Stromal cell of bone marrow (primary cell): Measurements from ENCODE around the gene AKNA.

Experiments
- DNase-seq: peaks from one replicate; pipeline ENCODE4 v3.0.0-alpha.2; 2012; ENCODE audit warnings: low read depth

The AKNA gene

GRCh38 chr9:114395334-114395617, 7.5 kb upstream of the AKNA start:
- DNase-seq: no peak

DNA sequence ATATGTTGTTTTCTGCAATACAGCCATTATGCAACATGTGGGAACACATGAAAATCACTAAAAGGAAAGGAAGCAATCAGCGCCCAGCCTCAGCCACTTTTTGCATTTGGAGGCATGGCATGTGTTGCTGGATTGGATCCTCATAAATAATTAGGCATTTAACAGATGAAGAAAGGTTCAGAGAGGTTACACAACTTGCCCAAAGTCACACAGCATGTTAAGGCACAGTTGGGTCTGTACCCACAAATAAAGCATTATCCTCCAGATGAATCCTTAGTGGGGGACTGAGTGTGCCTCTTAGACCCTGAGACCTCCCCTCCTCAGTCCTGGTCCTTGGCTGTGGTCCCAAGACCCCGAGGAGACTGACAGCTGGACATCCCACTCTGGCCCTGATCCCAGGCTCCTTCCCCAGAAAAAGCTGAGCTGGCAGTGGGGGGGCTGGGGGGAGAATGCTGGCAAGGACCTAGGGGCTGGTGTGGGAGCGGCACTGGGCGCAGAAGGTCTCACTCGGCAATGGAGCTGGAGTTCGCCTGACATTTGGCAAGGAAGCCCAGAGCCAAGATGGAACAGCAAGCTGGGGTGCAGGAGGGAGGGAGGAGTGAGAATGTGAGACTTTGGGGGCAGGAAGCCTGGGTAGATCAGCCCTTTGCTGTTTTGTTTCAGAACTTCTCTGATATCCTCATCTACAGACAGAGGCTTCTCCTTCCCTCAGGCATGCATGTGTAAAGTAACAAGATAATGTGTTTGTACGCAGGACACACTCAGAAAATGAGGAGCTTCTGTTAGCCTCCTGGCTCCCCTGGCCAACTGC, 6.9 kb upstream of the AKNA start:
- no peak for DNase-seq

DNA sequence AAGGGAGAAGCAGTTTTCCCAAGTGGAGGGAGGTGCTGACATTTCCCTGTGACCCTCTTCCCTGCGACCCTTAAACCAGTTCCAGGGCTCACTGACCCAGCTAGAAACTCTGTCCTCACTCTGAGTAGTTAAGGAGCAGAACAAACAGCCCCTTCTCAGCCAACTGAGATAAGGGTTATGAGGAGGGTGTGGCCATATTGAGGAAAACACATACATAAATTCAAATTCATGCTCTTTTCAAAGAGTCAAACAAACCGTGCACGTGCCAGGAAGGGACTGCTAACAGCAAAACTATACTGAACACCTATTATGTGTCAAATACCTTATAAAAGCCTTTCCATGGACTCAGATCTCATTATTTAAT, 4.9 kb upstream of the AKNA start:
- DNase-seq: no peak

DNA sequence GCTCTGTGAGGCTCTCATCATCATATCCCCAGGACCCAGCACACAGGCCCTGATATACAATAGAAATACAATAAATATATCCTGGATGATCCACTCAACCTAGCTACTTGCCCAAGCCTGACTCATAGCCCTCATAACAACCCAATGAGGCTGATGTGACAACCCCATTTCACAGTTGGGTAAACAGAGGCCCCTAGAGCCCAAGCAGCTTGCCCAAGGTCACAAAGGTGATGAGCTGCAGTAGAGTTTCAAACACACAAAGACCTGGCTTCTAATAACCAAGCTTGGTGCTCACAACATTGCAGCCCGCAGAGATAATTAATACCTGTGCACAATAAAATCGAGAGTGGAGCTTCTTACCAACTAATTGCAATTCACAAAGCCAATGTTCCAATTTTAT, 3.2 kb upstream of the AKNA start:
- DNase-seq: no peak

- no peak for DNase-seq
These were observed 2.0 kb upstream of the AKNA start for GRCh38 chr9:114389612-114390368.

GRCh38 chr9:114388764-114389375, 1.1 kb upstream of the AKNA start:
- DNase-seq: no peak

DNA sequence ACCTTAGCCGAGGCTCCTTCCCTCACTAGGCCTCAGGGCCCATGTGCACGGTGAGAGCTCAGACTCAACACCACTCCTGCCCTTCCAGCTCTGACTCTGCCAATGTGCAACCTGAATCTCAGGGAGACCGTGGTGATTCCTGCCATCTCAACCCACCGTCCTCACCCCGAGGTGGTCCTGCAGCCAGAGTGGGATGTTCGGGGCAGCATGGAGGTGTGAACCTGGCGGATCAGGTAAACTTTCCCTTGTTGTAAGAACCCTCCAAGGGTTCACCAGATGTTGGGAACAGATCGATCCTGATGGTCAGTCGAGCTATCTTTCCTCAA, 538 bp upstream of the AKNA start:
- no peak for DNase-seq

- no peak for DNase-seq
These were observed 699 bp downstream of the AKNA start for GRCh38 chr9:114386886-114387679.

DNA sequence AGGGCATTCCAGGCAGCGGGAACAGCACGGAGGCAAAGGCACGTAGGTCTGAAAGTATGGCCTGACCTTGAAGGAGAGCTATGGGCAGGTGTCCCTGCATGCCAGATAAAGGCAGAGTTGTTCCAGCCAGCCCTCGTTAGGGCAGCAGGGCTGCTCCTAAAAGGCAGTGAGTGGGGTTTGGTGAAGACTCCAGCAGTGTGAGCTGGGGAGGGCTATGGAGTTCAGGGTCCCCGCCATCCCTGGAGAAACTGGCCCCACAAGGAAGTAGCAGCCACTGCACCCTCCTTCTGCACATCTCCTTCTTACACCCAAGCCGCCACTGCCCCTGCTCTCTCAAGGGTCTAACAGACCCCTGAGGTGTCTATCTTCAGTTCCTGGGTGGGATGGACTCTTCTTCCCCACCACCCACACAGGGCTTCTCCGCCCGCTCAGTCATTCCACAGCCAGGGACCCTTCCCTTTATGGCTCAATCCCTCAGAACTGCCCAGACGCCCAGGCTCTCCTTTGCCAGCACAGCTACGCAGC, 1.4 kb downstream of the AKNA start:
- DNase-seq: no peak

- peak; percentile 85 for DNase-seq
These were observed 2.2 kb downstream of the AKNA start for GRCh38 chr9:114385397-114386181.

DNA sequence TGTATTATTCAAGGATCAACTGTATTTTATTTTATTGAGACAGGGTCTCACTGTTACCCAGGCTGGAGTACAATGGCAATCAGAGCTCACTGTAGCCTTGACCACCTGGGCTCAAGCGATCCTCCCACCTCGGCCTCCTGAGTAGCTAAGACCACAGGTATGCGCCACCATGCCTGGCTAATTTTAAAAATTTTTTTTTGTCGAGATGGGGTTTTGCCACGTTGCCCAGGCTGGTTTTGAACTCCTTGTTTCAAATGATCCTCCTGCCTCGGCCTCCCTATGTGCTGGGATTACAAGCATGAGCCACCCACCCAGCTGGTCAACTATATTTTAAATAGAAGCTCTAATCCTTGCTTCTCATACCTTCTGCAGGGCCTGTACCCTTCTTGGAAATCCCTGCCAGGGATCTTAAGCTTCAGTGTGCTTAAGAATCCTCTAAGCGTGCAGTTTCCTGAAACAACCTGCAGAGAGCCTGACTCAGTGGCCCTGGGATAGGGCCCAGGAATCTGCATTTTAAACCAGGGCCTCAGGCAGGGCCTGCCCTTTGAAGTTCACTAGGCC, 2.9 kb downstream of the AKNA start:
- no peak for DNase-seq

- DNase-seq: no peak
These were observed 3.4 kb downstream of the AKNA start for GRCh38 chr9:114384341-114384740.

DNA sequence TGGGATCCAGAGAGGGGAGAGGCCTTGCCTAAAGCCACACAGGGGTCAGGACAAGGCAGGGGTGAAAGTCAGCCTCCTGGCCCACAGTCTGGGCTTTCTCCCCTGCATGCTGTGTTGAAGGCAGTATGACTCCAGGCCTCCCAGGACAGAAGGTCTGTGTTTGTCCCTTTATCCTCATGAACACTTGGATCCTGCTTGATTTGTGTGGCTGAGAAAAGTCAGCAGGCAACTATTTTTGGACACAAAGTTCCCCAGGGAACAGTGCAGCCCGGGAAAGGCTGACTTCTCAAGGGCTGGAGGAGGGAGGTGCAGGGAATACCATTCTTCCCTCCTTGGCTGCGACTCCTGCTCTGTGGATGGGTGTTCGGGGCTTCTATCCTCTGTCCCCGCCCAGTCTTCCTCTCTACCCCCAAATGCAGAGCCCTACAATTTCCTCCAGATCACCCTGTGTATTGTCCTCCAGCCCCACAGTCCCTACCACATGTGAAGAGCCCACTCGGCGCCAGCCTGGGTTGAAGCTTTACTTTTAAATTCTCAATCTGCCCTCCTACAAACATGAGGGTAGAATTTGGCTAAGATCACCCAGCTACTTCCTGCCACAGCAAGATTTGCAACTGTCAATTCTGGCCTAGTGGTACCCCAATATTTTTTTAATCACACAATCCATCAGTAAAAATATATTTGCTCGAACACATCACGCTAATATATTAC, 4.1 kb downstream of the AKNA start:
- DNase-seq: peak; percentile 80

- no peak for DNase-seq
These were observed 4.9 kb downstream of the AKNA start for GRCh38 chr9:114382699-114383520.

DNA sequence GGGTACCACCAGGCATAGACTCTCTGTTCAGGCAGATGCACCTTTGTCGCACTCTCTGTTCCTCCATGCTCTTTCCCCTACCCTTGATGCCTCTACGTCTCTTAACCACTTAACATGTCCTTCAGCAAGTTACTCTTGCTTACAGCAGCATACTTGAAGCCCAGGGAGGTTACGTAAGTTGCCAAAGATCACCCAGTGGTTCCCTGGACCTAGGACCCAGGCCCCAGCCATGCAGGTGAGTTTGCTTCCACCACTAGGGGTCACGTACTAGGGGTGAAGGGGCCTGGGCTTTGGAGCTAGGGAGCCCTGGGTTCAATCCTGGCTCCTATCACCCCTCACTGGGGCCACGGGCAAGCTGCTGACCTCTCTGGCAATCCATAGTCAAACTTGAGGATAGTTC, 8.9 kb downstream of the AKNA start:
- DNase-seq: no peak

DNA sequence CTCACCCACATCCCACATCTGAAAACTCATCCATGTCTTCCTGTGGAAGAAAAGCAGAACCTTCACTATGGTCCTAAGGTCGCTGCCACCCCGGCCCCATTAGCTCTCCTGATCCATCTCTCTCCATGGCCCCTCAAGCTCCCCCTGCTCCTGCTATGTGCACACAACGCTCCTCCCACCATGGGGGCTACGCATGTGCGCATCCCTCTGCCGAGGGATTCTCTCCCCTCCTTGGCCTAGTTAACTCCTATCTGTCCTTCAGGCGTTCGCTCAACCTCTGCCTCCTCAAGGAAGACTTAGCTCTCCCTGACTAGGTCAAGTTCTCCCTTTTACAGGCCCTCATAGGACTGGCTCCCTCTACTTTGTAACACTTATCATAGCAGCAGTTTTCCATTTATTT, 9.8 kb downstream of the AKNA start:
- no peak for DNase-seq

- no peak for DNase-seq
These were observed 11.0 kb downstream of the AKNA start for GRCh38 chr9:114376586-114377445.

DNA sequence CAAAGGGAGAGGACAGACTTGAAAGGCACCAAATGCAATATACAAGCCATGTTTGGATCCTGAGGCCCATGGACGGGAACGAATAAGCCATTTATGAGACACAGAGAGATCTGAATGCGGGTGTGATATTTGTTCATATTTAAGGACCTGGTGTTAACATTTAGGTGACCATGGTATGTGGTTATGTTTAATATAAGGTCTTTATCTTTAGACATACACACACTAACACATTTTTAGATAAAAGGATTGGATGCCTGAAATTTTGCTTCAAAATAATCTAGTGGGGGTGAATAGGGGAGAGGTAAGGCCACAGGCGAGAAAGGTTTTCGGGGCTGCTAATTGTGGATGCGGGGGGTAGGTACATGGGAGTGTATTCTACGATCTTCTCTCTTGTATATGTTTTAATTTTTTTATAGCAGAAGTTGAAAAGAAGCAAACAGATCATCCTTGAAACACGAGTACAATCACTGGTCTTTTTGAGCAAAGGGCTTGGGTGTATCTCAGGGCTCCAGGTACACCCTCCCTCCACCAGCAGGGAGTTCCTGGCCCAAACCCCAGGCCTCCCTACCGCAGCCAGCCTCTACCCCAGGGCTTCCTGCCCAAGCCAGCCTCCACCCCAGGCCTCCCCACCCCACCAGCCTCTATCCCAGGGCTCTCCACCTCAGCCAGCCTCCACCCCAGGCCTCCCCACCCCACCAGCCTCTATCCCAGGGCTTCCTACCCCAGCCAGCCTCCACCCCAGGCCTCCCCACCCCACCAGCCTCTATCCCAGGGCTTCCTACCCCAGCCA, 12.2 kb downstream of the AKNA start:
- no peak for DNase-seq
